Epithelial cell of proximal tubule (primary cell): ENCODE data around the gene ECEL1. TPM values are rescaled to one million over a fixed set of nuclear protein-coding genes. Genes with fewer than 3 reads are reported as not detected.

Experiments used
- DNase-seq: peaks from one replicate; pipeline ENCODE4 v3.0.0-alpha.2; 2011; ENCODE audit warnings: low read depth
- H3K4me3 ChIP-seq: 2 replicates; pipeline ENCODE4 v1.5.1; 2011; ENCODE audit warnings: low read depth, mild to moderate bottlenecking, low read length
- total RNA-seq: library from RNA; depleted of rRNA; stranded (reverse); fragments of >200 nt; gene quantifications from 2 replicates; pipeline ENCODE4 v1.2.3, GENCODE V29; 2015
- TF ChIP-seq, protein P1 (sequence below): conservative IDR thresholded peaks from 2 replicates; pipeline ENCODE4 v1.5.1; 2012; ENCODE audit warnings: low read depth, mild to moderate bottlenecking, low read length

ECEL1 gene
- total RNA-seq, 1 donor from 2014 or later = not detected

DNA sequence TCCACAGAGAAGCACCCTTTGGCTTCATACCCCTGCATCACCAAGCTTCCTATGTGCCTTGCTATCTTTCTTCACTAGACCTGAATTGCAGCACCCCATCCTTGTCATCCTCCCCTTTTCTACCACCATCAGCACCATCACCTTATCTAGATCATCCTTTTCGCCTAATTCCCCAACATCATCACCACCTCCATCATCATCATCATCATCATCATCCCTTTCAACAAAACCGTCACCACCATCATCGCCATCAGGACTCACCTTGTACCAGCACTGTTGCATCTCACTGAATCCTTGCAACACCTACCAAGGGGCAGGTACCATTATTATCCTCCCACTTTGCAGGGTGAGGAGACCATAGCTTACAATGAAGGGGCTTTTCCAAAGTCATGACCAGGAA lies 10.8 kb upstream of the ECEL1 start:
- DNase-seq = no peak
- H3K4me3 ChIP-seq = no peak overlapping the region
- TF ChIP-seq, protein P1, sequence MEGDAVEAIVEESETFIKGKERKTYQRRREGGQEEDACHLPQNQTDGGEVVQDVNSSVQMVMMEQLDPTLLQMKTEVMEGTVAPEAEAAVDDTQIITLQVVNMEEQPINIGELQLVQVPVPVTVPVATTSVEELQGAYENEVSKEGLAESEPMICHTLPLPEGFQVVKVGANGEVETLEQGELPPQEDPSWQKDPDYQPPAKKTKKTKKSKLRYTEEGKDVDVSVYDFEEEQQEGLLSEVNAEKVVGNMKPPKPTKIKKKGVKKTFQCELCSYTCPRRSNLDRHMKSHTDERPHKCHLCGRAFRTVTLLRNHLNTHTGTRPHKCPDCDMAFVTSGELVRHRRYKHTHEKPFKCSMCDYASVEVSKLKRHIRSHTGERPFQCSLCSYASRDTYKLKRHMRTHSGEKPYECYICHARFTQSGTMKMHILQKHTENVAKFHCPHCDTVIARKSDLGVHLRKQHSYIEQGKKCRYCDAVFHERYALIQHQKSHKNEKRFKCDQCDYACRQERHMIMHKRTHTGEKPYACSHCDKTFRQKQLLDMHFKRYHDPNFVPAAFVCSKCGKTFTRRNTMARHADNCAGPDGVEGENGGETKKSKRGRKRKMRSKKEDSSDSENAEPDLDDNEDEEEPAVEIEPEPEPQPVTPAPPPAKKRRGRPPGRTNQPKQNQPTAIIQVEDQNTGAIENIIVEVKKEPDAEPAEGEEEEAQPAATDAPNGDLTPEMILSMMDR = no peak

DNA sequence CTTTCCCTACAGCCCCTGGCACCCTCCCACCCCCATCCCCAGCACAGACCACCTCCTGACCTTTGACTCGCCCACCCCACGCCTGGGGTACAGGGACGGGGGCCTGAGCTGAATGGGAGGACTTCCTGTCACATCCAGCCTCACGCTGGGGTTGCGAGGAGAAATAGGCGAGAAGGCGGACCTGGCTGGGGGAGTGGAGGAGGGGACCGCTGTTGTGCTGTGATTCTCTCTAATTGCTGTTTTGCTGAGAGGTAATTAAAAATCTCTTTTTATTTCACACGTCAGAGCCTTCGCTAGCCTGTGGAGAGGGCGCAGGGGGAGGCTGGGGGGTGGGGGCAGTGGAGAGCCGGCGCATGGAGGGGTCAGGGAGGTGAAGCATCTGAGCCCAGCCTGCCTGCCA lies 9.7 kb upstream of the ECEL1 start:
- no peak for DNase-seq

DNA sequence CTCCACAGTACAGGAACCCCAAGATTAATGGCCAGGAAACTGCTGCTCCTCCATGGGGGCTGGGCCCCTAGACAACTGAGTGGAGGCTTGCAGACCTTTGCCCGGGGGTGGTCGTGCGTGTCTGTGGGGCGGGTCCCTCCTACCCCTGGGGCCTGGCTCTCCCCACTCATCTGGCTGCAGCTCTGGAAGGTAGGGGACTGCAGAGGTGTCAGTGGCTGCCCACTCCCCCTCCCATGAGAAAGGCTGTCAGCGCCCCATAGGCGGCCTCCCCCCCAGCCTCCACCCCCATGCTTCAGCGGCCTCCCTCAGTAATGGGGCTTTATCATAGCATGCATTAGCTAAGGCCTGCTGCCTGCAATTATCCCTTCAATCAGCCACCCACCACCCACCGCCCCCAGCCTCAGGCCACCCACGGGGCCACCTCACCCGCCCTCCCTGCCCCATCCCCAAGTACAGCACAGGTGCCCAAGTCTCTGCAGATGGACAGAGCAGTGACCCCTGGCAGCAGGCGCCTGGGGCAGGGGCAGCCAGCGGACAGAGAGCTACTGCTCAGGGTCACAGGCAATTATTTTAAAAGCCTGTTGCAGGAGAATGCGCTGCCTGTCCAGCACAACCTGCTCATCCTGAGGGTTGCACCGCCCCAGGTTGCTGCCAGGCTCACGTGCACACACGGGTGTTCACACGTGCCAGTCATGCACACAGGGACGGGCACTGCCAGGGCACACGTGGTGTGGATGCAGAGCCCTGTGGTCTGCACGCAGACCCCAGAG lies 9.1 kb upstream of the ECEL1 start:
- no peak for DNase-seq
- TF ChIP-seq, protein P1 = no peak

More for the DNA sequence above, 9.7 kb upstream of the ECEL1 start:
- TF ChIP-seq, protein P1 = no peak
- H3K4me3 ChIP-seq = no peak overlapping the region

DNA sequence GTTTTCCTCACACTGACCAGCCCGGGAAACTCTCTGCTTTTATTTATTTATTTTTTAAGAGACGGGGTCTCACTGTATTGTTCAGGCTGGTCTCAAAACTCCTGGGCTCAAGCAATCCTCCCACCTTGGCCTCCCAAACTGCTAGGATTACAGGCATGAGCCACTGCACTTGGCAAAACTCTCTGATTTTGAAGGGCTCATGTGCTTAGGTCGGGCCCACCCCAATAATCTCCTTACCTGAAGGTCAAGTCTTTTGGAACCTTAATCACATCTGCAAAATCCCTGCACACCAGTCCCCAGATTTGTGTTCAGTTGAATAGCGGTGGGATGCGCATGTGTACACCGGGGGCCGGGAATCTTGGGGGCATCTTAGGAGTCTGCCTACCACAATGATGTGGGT lies 7.7 kb upstream of the ECEL1 start:
- DNase-seq = no peak
- TF ChIP-seq, protein P1 = no peak
- no peak overlapping the region for H3K4me3 ChIP-seq

More for the DNA sequence above, 9.1 kb upstream of the ECEL1 start:
- H3K4me3 ChIP-seq = no peak overlapping the region

DNA sequence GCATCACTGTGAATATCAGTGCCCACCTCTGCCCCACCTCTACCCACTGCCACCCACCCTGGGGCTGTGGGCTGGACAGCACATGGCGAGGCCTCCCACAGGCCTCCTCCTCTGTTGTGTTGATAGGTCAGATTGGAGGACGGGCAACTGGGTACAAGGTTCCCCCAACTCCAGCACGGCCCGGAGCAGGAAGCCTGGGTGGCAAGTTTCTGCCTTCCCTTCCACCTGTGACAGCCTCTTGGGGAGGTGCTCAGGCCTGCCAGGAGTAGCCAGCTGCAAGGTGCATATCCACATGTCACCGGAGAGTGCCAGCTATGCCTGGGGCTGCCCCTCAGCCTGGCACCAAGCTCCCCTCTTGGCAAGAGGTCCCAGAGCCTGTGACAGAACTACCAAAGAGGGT lies 6.9 kb upstream of the ECEL1 start:
- no peak for DNase-seq
- H3K4me3 ChIP-seq = no peak overlapping the region
- TF ChIP-seq, protein P1 = no peak

DNA sequence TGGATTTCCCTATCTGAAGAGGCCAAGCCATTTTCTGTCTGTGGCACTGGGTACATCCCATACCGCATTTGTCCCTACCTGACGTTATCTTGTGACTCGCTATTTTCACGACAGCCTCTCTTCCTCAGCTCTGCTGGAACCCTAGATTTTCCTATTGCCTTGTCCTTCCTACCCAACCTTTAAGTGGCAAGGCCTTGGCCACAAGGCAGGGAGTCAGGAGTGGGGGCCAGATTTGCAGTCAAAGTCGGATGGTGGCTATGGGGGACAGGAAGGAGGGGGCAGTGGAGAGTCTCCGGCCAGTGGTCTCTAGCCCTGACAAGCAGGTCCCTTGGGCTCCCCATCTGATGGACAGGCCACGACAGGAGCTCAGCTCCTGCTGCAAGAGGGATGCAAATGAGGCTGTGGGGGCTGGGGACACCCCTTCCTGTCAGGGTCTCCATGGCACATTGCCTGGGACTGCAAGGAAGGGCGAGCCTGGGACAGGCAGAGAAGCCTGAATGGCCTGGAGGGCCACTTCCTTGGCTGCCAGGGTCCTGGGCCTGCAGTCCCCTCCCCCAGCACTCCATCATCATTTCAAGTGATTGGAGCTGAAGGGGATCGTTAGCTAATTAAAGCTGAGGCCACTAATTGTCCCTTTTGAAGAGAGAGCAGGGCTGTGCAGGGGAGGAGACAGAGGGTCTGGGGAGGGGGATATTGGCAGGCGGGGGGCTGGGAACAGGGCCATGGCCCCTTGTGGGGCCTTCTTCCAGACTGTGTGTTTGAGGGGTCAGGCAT lies 6.3 kb upstream of the ECEL1 start:
- TF ChIP-seq, protein P1 = no peak
- no peak for DNase-seq
- no peak overlapping the region for H3K4me3 ChIP-seq
